ENCODE data around the gene ZAR1L. TPM values are rescaled to one million over a fixed set of nuclear protein-coding genes. Genes with fewer than 3 reads are reported as not detected.

ZAR1L gene, protein sequence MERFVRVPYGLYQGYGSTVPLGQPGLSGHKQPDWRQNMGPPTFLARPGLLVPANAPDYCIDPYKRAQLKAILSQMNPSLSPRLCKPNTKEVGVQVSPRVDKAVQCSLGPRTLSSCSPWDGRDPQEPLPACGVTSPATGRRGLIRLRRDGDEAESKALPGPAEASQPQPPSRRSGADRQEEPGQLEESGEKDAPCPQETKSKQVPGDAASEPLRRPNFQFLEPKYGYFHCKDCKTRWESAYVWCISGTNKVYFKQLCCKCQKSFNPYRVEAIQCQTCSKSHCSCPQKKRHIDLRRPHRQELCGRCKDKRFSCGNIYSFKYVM
- total RNA-seq (2021): 0.20 TPM in 1 of 2 replicates, not detected in the other
- long read RNA-seq: 0 reads

DNA sequence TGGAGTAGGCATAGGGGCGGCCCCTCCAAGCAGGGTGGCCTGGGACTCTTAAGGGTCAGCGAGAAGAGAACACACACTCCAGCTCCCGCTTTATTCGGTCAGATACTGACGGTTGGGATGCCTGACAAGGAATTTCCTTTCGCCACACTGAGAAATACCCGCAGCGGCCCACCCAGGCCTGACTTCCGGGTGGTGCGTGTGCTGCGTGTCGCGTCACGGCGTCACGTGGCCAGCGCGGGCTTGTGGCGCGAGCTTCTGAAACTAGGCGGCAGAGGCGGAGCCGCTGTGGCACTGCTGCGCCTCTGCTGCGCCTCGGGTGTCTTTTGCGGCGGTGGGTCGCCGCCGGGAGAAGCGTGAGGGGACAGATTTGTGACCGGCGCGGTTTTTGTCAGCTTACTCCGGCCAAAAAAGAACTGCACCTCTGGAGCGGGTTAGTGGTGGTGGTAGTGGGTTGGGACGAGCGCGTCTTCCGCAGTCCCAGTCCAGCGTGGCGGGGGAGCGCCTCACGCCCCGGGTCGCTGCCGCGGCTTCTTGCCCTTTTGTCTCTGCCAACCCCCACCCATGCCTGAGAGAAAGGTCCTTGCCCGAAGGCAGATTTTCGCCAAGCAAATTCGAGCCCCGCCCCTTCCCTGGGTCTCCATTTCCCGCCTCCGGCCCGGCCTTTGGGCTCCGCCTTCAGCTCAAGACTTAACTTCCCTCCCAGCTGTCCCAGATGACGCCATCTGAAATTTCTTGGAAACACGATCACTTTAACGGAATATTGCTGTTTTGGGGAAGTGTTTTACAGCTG lies at the start of gene ZAR1L, which contains the start of gene BRCA2:
Gene ZAR1L (minus strand): TSS at position 126 of the 790 bp plus-strand sequence. CDS start 3,438 bp downstream, outside the sequence.
Gene BRCA2 (plus strand): TSS at position 271 of the 790 bp plus-strand sequence. CDS start 953 bp downstream, outside the sequence.
- Histone ChIP-seq H2BK20ac (ENCODE audit: low read depth, low read length, poor library complexity, severe bottlenecking) (no peak within 1 kb of the TSS), H3K18ac (ENCODE audit: insufficient read length, low read depth, low read length) (peak within 1 kb of the TSS; percentile 97), H3K27me3 (ENCODE audit: insufficient read depth, low read length) (no peaks in the 10 kb centered on the region), H3T11ph (ENCODE audit: low read length) (peak within 1 kb of the TSS; percentile 84), H3K9ac (ENCODE audit: extremely low read depth, insufficient read length, low read length) (peak within 1 kb of the TSS; percentile 99), H3K9me3 (ENCODE audit: control insufficient read depth, low read depth, low read length) (no peaks in the 10 kb centered on the region), H3K23me2 (ENCODE audit: insufficient read length, low read depth, low read length, poor library complexity, severe bottlenecking) (peaks cover 10% of the 10 kb centered on the region), H2BK120ac (ENCODE audit: low read depth, low read length, poor library complexity, severe bottlenecking) (no peak within 1 kb of the TSS), H3K14ac (ENCODE audit: insufficient read depth, low read length) (peak within 1 kb of the TSS; percentile 80; the same call in 1 of the 2 replicates), H2AFZ (ENCODE audit: low read length) (peak within 1 kb of the TSS; percentile 10), H2AK5ac (ENCODE audit: insufficient read length, low read length) (no peak within 1 kb of the TSS), H3K4me2 (ENCODE audit: insufficient read depth, insufficient read length, low read length) (peak within 1 kb of the TSS; percentile 96), H2BK12ac (ENCODE audit: insufficient read length, low read depth, low read length) (no peak within 1 kb of the TSS), H3K79me1 (ENCODE audit: insufficient read depth, low read depth, low read length, poor library complexity, severe bottlenecking) (no peaks in the 10 kb centered on the region), H3K4me1 (ENCODE audit: insufficient read depth, low read length) (no peaks in the 10 kb centered on the region), H2BK5ac (ENCODE audit: insufficient read length, low read length) (no peak within 1 kb of the TSS), H3K27ac (ENCODE audit: insufficient read length, low read depth, low read length) (peak within 1 kb of the TSS; percentile 14), H4K5ac (ENCODE audit: insufficient read length, low read depth, low read length) (peak within 1 kb of the TSS; percentile 98), H4K8ac (replicated peaks; ENCODE audit: insufficient read length, low read depth, low read length) (peak within 1 kb of the TSS; percentile 98), H3K79me2 (ENCODE audit: insufficient read depth, low read length) (no peaks in the 10 kb centered on the region), H2BK15ac (ENCODE audit: low read depth, low read length) (no peak within 1 kb of the TSS; the same call in 1 of the 2 replicates), H3K23ac (ENCODE audit: insufficient read length, low read depth, low read length) (no peak within 1 kb of the TSS), H4K91ac (ENCODE audit: insufficient read length, low read depth, low read length) (no peak within 1 kb of the TSS), H3K4ac (ENCODE audit: low read depth, low read length) (peak within 1 kb of the TSS; percentile 7; the same call in 1 of the 2 replicates), H3K56ac (ENCODE audit: insufficient read length, low read depth, low read length) (no peak within 1 kb of the TSS), H4K20me1 (ENCODE audit: control insufficient read depth, insufficient read depth, insufficient read length) (no peaks in the 10 kb centered on the region)
- WGBS (ENCODE audit: extremely low coverage, insufficient read length, low lambda C conversion rate): no CpG with 5 or more reads among the region's 60 CpGs
- Mint-ChIP-seq H3K27me3 (ENCODE audit: low read depth) (no peaks in the 10 kb centered on the region), H3K9me3 (no peaks in the 10 kb centered on the region), H3K4me3 (peak within 1 kb of the TSS; percentile 88 to 89), H3K27ac (peak within 1 kb of the TSS; percentile 93 to 99 (median 96)), H3K4me1 (peaks cover 10 to 11% of the 10 kb centered on the region in 2 experiments; a peak in 3 of 4 replicates), H3K36me3 (ENCODE audit: insufficient read depth in 1 of 3, low read depth in 3 of 3) (peaks cover 2 to 19% (median 13%) of the 10 kb centered on the region in 3 experiments; a peak in 5 of 7 replicates)
- TF ChIP-seq, protein P1, sequence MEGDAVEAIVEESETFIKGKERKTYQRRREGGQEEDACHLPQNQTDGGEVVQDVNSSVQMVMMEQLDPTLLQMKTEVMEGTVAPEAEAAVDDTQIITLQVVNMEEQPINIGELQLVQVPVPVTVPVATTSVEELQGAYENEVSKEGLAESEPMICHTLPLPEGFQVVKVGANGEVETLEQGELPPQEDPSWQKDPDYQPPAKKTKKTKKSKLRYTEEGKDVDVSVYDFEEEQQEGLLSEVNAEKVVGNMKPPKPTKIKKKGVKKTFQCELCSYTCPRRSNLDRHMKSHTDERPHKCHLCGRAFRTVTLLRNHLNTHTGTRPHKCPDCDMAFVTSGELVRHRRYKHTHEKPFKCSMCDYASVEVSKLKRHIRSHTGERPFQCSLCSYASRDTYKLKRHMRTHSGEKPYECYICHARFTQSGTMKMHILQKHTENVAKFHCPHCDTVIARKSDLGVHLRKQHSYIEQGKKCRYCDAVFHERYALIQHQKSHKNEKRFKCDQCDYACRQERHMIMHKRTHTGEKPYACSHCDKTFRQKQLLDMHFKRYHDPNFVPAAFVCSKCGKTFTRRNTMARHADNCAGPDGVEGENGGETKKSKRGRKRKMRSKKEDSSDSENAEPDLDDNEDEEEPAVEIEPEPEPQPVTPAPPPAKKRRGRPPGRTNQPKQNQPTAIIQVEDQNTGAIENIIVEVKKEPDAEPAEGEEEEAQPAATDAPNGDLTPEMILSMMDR (conservative IDR thresholded peaks at IDR 0.05): no peak
- peak; percentile 87 for DNase-seq
